HCT116 (cell line): Measurements from ENCODE around the gene CPM. TPM values are rescaled to one million over a fixed set of nuclear protein-coding genes. Genes with fewer than 3 reads are reported as not detected.

Experiments used
- ATAC-seq: fragments of 200-7000 bp; cut with Tn5 transposase; 2 replicates; pipeline ENCODE4 v1.9.1; 2020; ENCODE audit warnings: mild to moderate bottlenecking, moderate library complexity
- BruUV-seq: library from RNA; stranded (reverse); fragments of 400-500 nt; replicated peaks from 2 replicates; lab custom pipeline; 2021; lab: Mats Ljungman, UMichigan
- CTCF ChIA-PET: fragments of 300-600 bp; sonication (Branson Sonifier 250); formaldehyde crosslinking; loops from one replicate; lab custom pipeline; 2021; ENCODE audit warnings: antibody characterized with exemption; lab: Charles Lee
- POLR2A ChIA-PET: fragments of 300-600, 350-600 bp; sonication (Branson Sonifier 250); formaldehyde crosslinking; loops from one replicate; lab custom pipeline; 2021; ENCODE audit warnings: antibody characterized with exemption; lab: Charles Lee
- RAD21 ChIA-PET, 2 experiments: fragments of 300-600 bp; sonication (Branson Sonifier 250); formaldehyde crosslinking; loops; one replicate each; lab custom pipeline; 2023; ENCODE audit warnings: low total read pairs in 2 of 2; ENCODE audit not compliant: uncharacterized antibody in 2 of 2, unreplicated experiment in 2 of 2, low non-redundant PET in 1 of 2; lab: Charles Lee
- DNase-seq: peaks from one replicate; pipeline ENCODE4 v3.0.0-alpha.2; 2010; ENCODE audit warnings: low read depth, low spot score
- H2AFZ ChIP-seq: fragments of 200-600 bp; shearing (Covaris generic), sonication (generic); 2 replicates; pipeline ENCODE4 v1.6.1; 2017; ENCODE audit warnings: low read depth, mixed run types, mixed read lengths, antibody characterized with exemption, low read length; ENCODE audit not compliant: poor library complexity, severe bottlenecking
- H3K27ac ChIP-seq: 2 replicates; pipeline ENCODE4 v1.5.1; 2012; ENCODE audit warnings: low read depth, low read length
- H3K27me3 ChIP-seq: fragments of 200-600 bp; sonication (generic); 2 replicates; pipeline ENCODE4 v1.6.1; 2016; ENCODE audit warnings: mixed run types, low read length, mixed read lengths; ENCODE audit not compliant: insufficient read depth
- H3K36me3 ChIP-seq, 2 experiments: fragments of 200-500 bp in 1 of 2; fragments of 200-600 bp in 1 of 2; sonication (Bioruptor generic) in 1 of 2; sonication (generic) in 1 of 2; 2 replicates each; pipeline versions ENCODE4 v1.5.1 to v1.6.1; 2014 to 2016; ENCODE audit warnings: low read length in 2 of 2, inconsistent platforms in 1 of 2, mixed read lengths in 1 of 2, mixed run types in 1 of 2; ENCODE audit not compliant: insufficient read depth in 2 of 2, control insufficient read depth in 1 of 2
- H3K4me1 ChIP-seq, 2 experiments: fragments of 200-600 bp in 1 of 2; sonication (generic) in 1 of 2; 2 replicates each; pipeline versions ENCODE4 v1.5.1 to v1.6.1; 2012 to 2017; ENCODE audit warnings: low read length in 2 of 2, inconsistent platforms in 1 of 2, mild to moderate bottlenecking in 1 of 2, mixed read lengths in 1 of 2, mixed run types in 1 of 2, moderate library complexity in 1 of 2; ENCODE audit not compliant: insufficient read depth in 2 of 2, control insufficient read depth in 1 of 2
- H3K4me2 ChIP-seq: fragments of 200-600 bp; sonication (generic); 2 replicates; pipeline ENCODE4 v1.6.1; 2017; ENCODE audit warnings: mixed run types, low read length, mixed read lengths
- H3K4me3 ChIP-seq, 2 experiments: fragments of 200-600 bp in 1 of 2; sonication (generic) in 1 of 2; replicated peaks in 1 of 2; 2 replicates each; pipeline ENCODE4 v1.5.1; 2011 to 2016; ENCODE audit warnings: low read length in 2 of 2, control low read depth in 1 of 2, low read depth in 1 of 2, mild to moderate bottlenecking in 1 of 2, mixed read lengths in 1 of 2, mixed run types in 1 of 2
- H3K79me2 ChIP-seq: fragments of 200-600 bp; sonication (generic); 2 replicates; pipeline ENCODE4 v1.6.1; 2017; ENCODE audit warnings: mild to moderate bottlenecking, mixed run types, low read length, moderate library complexity, mixed read lengths; ENCODE audit not compliant: insufficient read depth
- H3K9ac ChIP-seq: fragments of 200-600 bp; sonication (generic); 2 replicates; pipeline ENCODE4 v1.6.1; 2016; ENCODE audit warnings: low read length, mixed read lengths
- H3K9me2 ChIP-seq: fragments of 200-600 bp; sonication (generic), shearing (Covaris generic); 2 replicates; pipeline ENCODE4 v1.6.1; 2017; ENCODE audit warnings: mixed run types, mild to moderate bottlenecking, moderate library complexity; ENCODE audit not compliant: insufficient read depth
- H3K9me3 ChIP-seq, 2 experiments: fragments of 200-500 bp in 1 of 2; fragments of 200-600 bp in 1 of 2; sonication (Bioruptor generic) in 1 of 2; sonication (generic) in 1 of 2; 2 replicates each; pipeline ENCODE4 v1.6.1; 2014 to 2017; ENCODE audit warnings: low read length in 2 of 2, mixed read lengths in 2 of 2, inconsistent platforms in 1 of 2, low read depth in 1 of 2, mild to moderate bottlenecking in 1 of 2, mixed run types in 1 of 2, moderate library complexity in 1 of 2; ENCODE audit not compliant: control insufficient read depth in 1 of 2, insufficient read depth in 1 of 2
- H4K20me1 ChIP-seq: fragments of 200-600 bp; sonication (generic), shearing (Covaris generic); 2 replicates; pipeline ENCODE4 v1.6.1; 2017; ENCODE audit warnings: mixed run types, mild to moderate bottlenecking, moderate library complexity; ENCODE audit not compliant: insufficient read depth
- CTCF ChIP-seq, 3 experiments: fragments of 200-600 bp in 1 of 3; sonication (generic) in 1 of 3; IDR thresholded peaks in 2 of 3; conservative IDR thresholded peaks in 1 of 3; 2 replicates each; pipeline ENCODE4 v1.5.1; 2012 to 2017; ENCODE audit warnings: low read depth in 2 of 3, low read length in 2 of 3, antibody characterized with exemption in 1 of 3, borderline replicate concordance in 1 of 3, control low read depth in 1 of 3, mild to moderate bottlenecking in 1 of 3, mixed read lengths in 1 of 3, mixed run types in 1 of 3, moderate library complexity in 1 of 3; ENCODE audit not compliant: insufficient read depth in 1 of 3
- EGR1 ChIP-seq: IDR thresholded peaks from 2 replicates; pipeline ENCODE4 v1.6.1; 2012; ENCODE audit warnings: low read depth
- ELF1 ChIP-seq: IDR thresholded peaks from 2 replicates; pipeline ENCODE4 v1.6.1; 2012; ENCODE audit warnings: low read depth, borderline replicate concordance
- EZH2 ChIP-seq: fragments of 200-600 bp; sonication (generic); IDR thresholded peaks from 2 replicates; pipeline ENCODE4 v1.6.1; 2017; ENCODE audit warnings: antibody characterized with exemption, mixed run types
- JUND ChIP-seq: IDR thresholded peaks from 2 replicates; pipeline ENCODE4 v1.6.1; 2012
- POLR2A ChIP-seq: IDR thresholded peaks from 2 replicates; pipeline ENCODE4 v1.7.0; 2011; ENCODE audit warnings: borderline replicate concordance; ENCODE audit not compliant: insufficient read depth, insufficient read length; ENCODE audit errors: extremely low read depth
- RAD21 ChIP-seq: IDR thresholded peaks from 2 replicates; pipeline ENCODE4 v1.6.1; 2012; ENCODE audit warnings: low read depth, mild to moderate bottlenecking
- REST ChIP-seq: IDR thresholded peaks from 2 replicates; pipeline ENCODE4 v1.6.1; 2012; ENCODE audit warnings: low read depth
- SP1 ChIP-seq: IDR thresholded peaks from 2 replicates; pipeline ENCODE4 v1.6.1; 2012; ENCODE audit warnings: low read depth
- SRF ChIP-seq: IDR thresholded peaks from 2 replicates; pipeline ENCODE4 v1.6.1; 2012; ENCODE audit warnings: low read depth
- TCF7L2 ChIP-seq: IDR thresholded peaks from 2 replicates; pipeline ENCODE4 v1.7.0; 2011; ENCODE audit warnings: borderline replicate concordance, inconsistent platforms; ENCODE audit not compliant: insufficient read depth, insufficient read length; ENCODE audit errors: extremely low read depth
- intact Hi-C: fragments of 100-400 bp; cut with micrococcal nuclease; formaldehyde crosslinking; loops from 2 replicates; pipeline ENCODE4 v1.10.0; 2022
- total RNA-seq: library from RNA; stranded (reverse); gene quantifications from one replicate; pipeline ENCODE4 v1.2.1, GENCODE V29; 2021; ENCODE audit not compliant: unreplicated experiment

Gene CPM
- total RNA-seq, 1 experiment from 2014 or later = 5.3 TPM

DNA sequence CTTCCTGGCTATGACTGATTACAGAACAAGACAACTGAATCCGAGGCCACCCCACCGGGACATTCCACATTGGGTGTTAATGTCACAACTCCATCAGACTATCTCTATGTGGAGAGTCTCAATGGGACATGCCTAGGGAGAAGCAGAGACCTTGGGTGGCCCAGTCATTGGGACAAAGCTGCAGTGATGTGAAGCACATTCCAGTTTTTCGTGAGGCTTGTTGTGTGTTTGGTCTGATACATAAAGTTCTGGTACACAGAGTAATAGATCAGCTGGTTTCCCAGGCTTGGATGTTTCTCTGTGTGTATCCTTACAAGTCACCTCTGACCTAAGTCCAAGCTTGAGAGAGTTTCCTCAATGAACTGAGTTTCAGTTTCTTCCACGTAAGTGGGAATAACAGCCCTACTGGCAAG lies 42.3 kb downstream of the CPM start:
- Histone ChIP-seq H3K4me2 (no peak overlapping the region), H3K4me1 (no peaks in the 10 kb centered on the region), H4K20me1 (no peaks in the 10 kb centered on the region)
- TF ChIP-seq TCF7L2 (no peak), CTCF (IDR thresholded peaks at IDR 0.05 in 2 of 3, conservative IDR thresholded peaks at IDR 0.05 in 1 of 3; ENCODE audit: borderline replicate concordance in 1 of 3, insufficient read depth in 1 of 3, low read depth in 2 of 3, low read length in 2 of 3) (no peak), EGR1 (no peak), POLR2A (no peak), ELF1 (no peak), SP1 (no peak), REST (no peak), RAD21 (no peak), EZH2 (no peak), JUND (no peak), SRF (no peak)
- TF ChIP-seq, all 23 proteins: peak for 0
- Histone ChIP-seq H3K27me3 (no peaks in the 10 kb centered on the region), H3K9me3 (no peaks in the 10 kb centered on the region), H3K9ac (no peak overlapping the region), H3K27ac (no peak overlapping the region), H2AFZ (no peak overlapping the region), H3K4me3 (no peak overlapping the region), H3K9me2 (no peaks in the 10 kb centered on the region), H3K36me3 (no peaks in the 10 kb centered on the region), H3K79me2 (no peaks in the 10 kb centered on the region)
- intact Hi-C loops = no loop called here
- no TSS peak for BruUV-seq
- ChIA-PET CTCF (no interaction called here), RAD21 (no interaction called here), POLR2A (no interaction called here)
- DNase-seq (no peak), ATAC-seq (no peak)
